GM21515 (cell line): Measurements from ENCODE around the gene ACAP3.
"Not testable (repeated sequence)": the region's sequence is repeated elsewhere in the genome, so short reads cannot be mapped to it uniquely, and the experiment has no call there.

Source experiments
- ATAC-seq: cut with Tn5 transposase; IDR thresholded peaks from one replicate; pipeline ENCODE4 v1.9.1; 2021; ENCODE audit not compliant: unreplicated experiment

Gene ACAP3

DNA sequence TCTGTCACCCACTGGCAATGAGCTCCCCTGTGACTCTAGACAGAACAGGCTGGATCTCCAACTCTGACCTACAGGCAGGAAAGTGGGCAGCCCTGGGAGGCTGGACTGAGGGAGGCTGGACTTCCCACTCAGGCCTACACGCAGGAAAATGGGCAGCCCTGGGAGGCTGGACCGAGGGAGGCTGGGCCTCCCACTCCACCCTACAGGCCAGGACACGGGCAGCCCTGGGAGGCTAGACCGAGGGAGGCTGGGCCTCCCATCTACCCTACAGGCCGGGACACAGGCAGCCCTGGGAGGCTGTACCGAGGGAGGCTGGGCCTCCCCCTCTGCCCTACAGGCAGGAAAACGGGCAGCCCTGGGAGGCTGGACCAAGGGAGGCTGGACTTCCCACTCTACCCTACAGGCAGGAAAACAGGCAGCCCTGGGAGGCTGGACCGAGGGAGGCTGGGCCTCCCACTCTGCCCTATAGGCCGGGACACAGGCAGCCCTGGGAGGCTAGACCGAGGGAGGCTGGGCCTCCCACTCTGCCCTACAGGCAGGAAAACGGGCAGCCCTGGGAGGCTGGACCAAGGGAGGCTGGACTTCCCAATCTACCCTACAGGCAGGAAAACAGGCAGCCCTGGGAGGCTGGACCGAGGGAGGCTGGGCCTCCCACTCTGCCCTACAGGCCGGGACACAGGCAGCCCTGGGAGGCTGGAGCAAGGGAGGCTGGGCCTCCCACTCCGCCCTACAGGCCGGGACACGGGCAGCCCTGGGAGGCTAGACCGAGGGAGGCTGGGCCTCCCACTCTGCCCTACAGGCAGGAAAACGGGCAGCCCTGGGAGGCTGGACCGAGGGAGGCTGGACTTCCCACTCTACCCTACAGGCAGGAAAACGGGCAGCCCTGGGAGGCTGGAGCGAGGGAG is 59.5 kb downstream of the ACAP3 start:
- not testable (repeated sequence) for ATAC-seq

DNA sequence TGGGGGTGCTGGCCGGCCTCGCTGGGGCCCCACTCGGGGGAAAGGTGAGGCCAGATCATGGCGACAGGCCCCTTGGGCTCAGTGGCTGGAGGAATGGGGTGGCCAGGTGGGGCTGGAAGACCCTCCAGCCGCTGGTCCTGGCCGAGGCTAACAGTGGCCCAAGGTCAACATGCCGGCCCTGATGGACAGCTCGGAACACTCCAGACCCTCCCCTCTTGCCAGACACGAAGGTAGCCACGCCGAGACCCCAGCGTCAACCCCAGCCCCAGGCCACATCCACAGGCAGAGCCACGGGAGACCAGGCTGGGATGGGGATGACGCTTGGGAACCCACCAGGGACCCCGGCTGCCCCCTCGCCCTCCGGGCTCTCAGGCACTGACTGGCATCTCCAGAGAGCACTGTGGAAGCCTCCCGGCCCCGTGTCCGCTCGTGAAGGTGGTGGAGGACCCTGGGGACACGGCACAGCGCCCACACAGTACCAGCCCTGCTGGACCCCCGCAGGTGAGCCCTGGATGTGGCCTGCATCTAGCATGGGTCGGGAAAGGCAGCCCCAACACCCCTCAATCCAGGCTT is 60.3 kb downstream of the ACAP3 start:
- ATAC-seq = no peak

- ATAC-seq = no peak
These were observed 61.0 kb downstream of the ACAP3 start, which contains the start of gene C1QTNF12 for GRCh38 chr1:1246577-1247340. TSS of gene C1QTNF12 (minus strand) at chr1:1246722. CDS start at chr1:1246690, 32 bp downstream.

DNA sequence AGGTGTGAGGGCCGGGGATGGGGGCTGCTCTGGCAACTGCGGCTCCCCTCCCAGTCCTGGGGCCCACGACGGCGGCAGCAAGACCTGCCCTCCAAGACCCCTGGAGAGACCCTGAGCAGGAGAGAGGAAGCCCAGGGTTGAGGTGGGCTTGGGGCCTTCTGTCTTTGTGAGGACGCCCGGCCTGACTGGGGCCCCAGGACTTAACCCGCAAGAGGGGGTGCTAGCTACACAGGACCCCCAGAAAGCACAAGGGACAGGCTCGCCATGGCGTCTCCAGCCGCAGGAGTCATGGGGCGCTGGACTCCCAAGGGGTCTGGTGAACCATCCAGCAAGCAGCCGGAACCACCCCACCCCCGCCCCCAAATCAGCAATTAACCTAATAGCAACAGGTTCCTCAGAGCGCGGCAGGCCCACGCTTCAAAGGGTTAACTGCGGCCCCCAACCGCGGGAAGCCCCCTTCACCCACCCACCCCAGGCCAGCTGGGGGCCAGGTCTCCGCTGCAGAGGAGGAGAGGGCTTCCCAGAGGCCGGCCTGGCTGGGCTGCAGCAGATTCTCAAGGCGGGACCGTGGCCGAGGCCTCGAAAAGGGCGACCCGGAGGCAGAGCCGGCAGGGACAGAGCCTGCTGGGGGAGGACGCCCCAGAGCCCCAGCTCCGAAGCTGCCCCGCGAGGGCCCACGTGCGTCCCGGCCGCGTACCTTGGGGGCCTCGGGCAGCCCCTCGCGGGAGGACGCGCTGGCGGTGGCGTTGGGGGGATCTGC is 61.7 kb downstream of the ACAP3 start:
- no peak for ATAC-seq

- no peak for ATAC-seq
These were observed 62.4 kb downstream of the ACAP3 start for GRCh38 chr1:1245178-1245816.

GRCh38 chr1:1244192-1244811 is 63.4 kb downstream of the ACAP3 start:
- no peak for ATAC-seq

- ATAC-seq = no peak
These were observed 63.9 kb downstream of the ACAP3 start for GRCh38 chr1:1243807-1244191.

DNA sequence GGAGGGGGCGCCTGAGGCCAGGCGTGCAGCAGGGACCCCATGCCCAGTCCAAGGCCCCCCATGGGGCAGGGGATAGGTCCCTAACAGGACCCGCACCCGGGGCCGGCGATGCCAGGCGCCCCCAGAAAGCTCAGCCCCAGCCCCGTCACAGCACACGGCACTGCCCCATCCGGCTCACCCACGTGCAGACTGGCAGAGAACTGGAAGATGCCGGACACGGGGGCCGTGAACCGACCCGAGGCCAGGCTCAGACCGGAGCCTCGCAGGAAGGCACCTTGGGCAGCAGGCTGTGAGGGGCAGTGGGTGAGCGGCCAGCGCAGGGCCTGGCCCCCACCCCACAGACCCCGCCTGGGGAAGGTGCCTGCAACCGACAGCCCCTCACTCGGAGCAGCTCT is 64.5 kb downstream of the ACAP3 start:
- ATAC-seq = no peak

DNA sequence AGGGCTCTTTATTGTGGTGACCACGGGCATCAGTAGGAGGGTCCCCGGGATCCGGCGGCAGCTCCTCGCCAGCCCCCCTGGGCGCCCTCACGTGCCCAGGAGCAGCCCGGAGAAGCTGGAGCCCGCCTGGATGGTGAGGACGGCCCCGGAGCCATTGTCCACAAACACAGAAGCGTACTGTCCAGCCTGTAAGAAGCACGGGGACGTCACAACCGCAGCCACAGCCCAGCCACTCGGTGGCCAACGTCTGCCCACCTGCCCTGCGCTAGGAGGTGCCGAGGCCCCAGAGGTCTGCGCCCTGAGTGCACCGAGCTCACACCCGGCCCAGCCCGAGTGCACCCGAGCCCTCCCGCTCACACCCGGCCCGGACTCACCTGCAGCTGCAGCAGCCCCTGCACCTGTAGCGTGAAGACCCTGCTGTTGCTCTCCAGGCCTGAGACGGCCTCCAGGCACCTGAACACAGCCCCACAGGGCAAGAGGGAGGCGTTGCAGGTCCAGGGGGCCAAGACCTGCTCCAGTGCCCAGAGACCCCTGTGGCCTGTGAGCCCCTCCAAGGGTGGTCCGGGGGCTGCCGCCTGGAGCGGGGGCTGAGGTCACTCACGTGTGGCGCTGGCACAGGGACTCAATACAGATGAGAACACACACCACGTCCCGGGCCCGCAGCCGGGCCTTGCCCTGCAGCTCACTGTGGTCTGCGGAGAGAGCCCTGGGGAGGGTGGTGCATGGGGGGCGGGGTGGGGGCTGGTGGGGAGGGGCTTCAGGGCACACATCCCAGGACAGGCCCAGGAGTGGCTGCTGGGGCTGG is 65.1 kb downstream of the ACAP3 start:
- no peak for ATAC-seq
